Neuronal stem cell (in vitro differentiated cells): ENCODE results near the gene RAD51B.

Experiments used
- DNase-seq: peaks from one replicate; pipeline ENCODE4 v3.0.0-alpha.2; 2013; ENCODE audit warnings: low spot score
- H2AFZ ChIP-seq: one replicate; pipeline ENCODE4 v1.6.1; 2013; ENCODE audit warnings: mild to moderate bottlenecking, low read length, inconsistent platforms
- H2AK5ac ChIP-seq: 2 replicates; pipeline ENCODE4 v1.6.1; 2013; ENCODE audit warnings: low read depth, mild to moderate bottlenecking, inconsistent platforms, low read length, moderate library complexity, mixed read lengths
- H2BK120ac ChIP-seq: 2 replicates; pipeline ENCODE4 v1.6.1; 2013; ENCODE audit warnings: low read depth, mild to moderate bottlenecking, inconsistent platforms, low read length, moderate library complexity, mixed read lengths
- H2BK12ac ChIP-seq: one replicate; pipeline ENCODE4 v1.6.1; 2013; ENCODE audit warnings: low read length, inconsistent platforms
- H2BK15ac ChIP-seq: 2 replicates; pipeline ENCODE4 v1.6.1; 2013; ENCODE audit warnings: mild to moderate bottlenecking, low read length, inconsistent platforms, mixed read lengths
- H2BK5ac ChIP-seq: one replicate; pipeline ENCODE4 v1.6.1; 2013; ENCODE audit warnings: inconsistent platforms, mild to moderate bottlenecking, low read length, moderate library complexity
- H3K14ac ChIP-seq: one replicate; pipeline ENCODE4 v1.6.1; 2013; ENCODE audit warnings: low read length, inconsistent platforms
- H3K18ac ChIP-seq: 2 replicates; pipeline ENCODE4 v1.6.1; 2013; ENCODE audit warnings: low read length, inconsistent platforms
- H3K23ac ChIP-seq: 2 replicates; pipeline ENCODE4 v1.6.1; 2013; ENCODE audit warnings: low read depth, mild to moderate bottlenecking, mixed read lengths, low read length, inconsistent platforms; ENCODE audit not compliant: poor library complexity
- H3K27ac ChIP-seq: replicated peaks from 3 replicates; pipeline ENCODE4 v1.5.1; 2013; ENCODE audit warnings: low read length, inconsistent platforms
- H3K27me3 ChIP-seq, 3 experiments: 2 replicates each; pipeline ENCODE4 v1.6.1; 2013; ENCODE audit warnings: low read length in 3 of 3, mild to moderate bottlenecking in 2 of 3, inconsistent platforms in 1 of 3, low read depth in 1 of 3, mixed read lengths in 1 of 3, moderate library complexity in 1 of 3; ENCODE audit not compliant: control insufficient read depth in 3 of 3, insufficient read depth in 3 of 3
- H3K36me3 ChIP-seq, 2 donors: replicated peaks in 1 of 2; 2 replicates each; pipeline ENCODE4 v1.6.1; 2013; ENCODE audit warnings: low read length in 2 of 2; ENCODE audit not compliant: control insufficient read depth in 2 of 2, insufficient read depth in 2 of 2
- H3K4ac ChIP-seq: 2 replicates; pipeline ENCODE4 v1.6.1; 2013; ENCODE audit warnings: inconsistent platforms, mild to moderate bottlenecking, low read length, moderate library complexity
- H3K4me1 ChIP-seq, 2 donors: 1 replicate in 1 of 2; 2 replicates in 1 of 2; pipeline ENCODE4 v1.6.1; 2013; ENCODE audit warnings: low read length in 2 of 2, low read depth in 1 of 2; ENCODE audit not compliant: control insufficient read depth in 2 of 2, insufficient read depth in 1 of 2
- H3K4me2 ChIP-seq: one replicate; pipeline ENCODE4 v1.6.1; 2013; ENCODE audit warnings: mild to moderate bottlenecking, low read length, inconsistent platforms; ENCODE audit not compliant: insufficient read depth, poor library complexity, severe bottlenecking
- H3K4me3 ChIP-seq, 2 donors: 2 replicates each; pipeline ENCODE4 v1.5.1; 2013; ENCODE audit warnings: low read length in 2 of 2, mild to moderate bottlenecking in 2 of 2, inconsistent platforms in 1 of 2, moderate library complexity in 1 of 2
- H3K79me1 ChIP-seq: one replicate; pipeline ENCODE4 v1.6.1; 2013; ENCODE audit warnings: low read depth, mild to moderate bottlenecking, inconsistent platforms, low read length, moderate library complexity
- H3K9ac ChIP-seq: one replicate; pipeline ENCODE4 v1.6.1; 2013; ENCODE audit warnings: mild to moderate bottlenecking, low read depth, low read length, inconsistent platforms; ENCODE audit not compliant: poor library complexity
- H3K9me3 ChIP-seq, 2 donors: replicated peaks in 1 of 2; 2 replicates each; pipeline versions ENCODE3 to v1.6.1; 2013; ENCODE audit warnings: low read length in 2 of 2, mild to moderate bottlenecking in 2 of 2, inconsistent platforms in 1 of 2, low read depth in 1 of 2, mixed read lengths in 1 of 2, moderate library complexity in 1 of 2; ENCODE audit not compliant: control insufficient read depth in 2 of 2, insufficient read depth in 1 of 2
- H4K8ac ChIP-seq: one replicate; pipeline ENCODE4 v1.6.1; 2013; ENCODE audit warnings: low read depth, mild to moderate bottlenecking, inconsistent platforms, low read length, moderate library complexity
- H4K91ac ChIP-seq: one replicate; pipeline ENCODE4 v1.6.1; 2013; ENCODE audit warnings: low read length, low read depth, mild to moderate bottlenecking, inconsistent platforms; ENCODE audit not compliant: poor library complexity
- WGBS, 2 donors: extraction: QIAGEN DNeasy Blood & Tissue Kit; methylation state at CpG; one replicate each; pipeline ENCODE4 v1.1.7; 2013; ENCODE audit warnings: missing lambda C conversion rate in 2 of 2, mixed read lengths in 1 of 2; ENCODE audit not compliant: insufficient read length in 2 of 2, insufficient replicate concordance in 1 of 2; ENCODE audit errors: extremely low coverage in 2 of 2; 5-methylcytosine and 5-hydroxymethylcytosine counted together

The RAD51B gene

GRCh38 chr14:68391311-68392014, 571.9 kb downstream of the RAD51B start:
- H3K4me1 ChIP-seq = peaks cover 21 to 44% of the 10 kb centered on the region in 2 donors
- no CpG with 5 or more reads among the region's 4 CpGs for WGBS, 2 donors

GRCh38 chr14:68392393-68393141, 573.0 kb downstream of the RAD51B start:
- no peaks in the 10 kb centered on the region for H3K36me3 ChIP-seq
- no peaks in the 10 kb centered on the region for H3K27me3 ChIP-seq
- H3K18ac ChIP-seq = peak overlapping the region; percentile 9
- no CpG with 5 or more reads among the region's 7 CpGs for WGBS, 2 donors
- no peak overlapping the region for H3K14ac ChIP-seq
- no peak overlapping the region for H4K91ac ChIP-seq
- no peak overlapping the region for H4K8ac ChIP-seq
- H2BK12ac ChIP-seq = no peak overlapping the region
- H3K4me1 ChIP-seq = peaks cover 24 to 47% of the 10 kb centered on the region in 2 donors
- peak overlapping the region; percentile 0 for H2BK120ac ChIP-seq
- no peak overlapping the region for H3K4me2 ChIP-seq
- no peak overlapping the region for H3K23ac ChIP-seq
- DNase-seq = peak; percentile 21
- peak overlapping the region; percentile 3 for H2AFZ ChIP-seq
- no peak overlapping the region for H2BK5ac ChIP-seq
- H3K9ac ChIP-seq = no peak overlapping the region
- peak overlapping the region; percentile 98 for H3K27ac ChIP-seq
- H3K79me1 ChIP-seq = no peaks in the 10 kb centered on the region
- H2BK15ac ChIP-seq = no peak overlapping the region
- no peak overlapping the region for H3K4ac ChIP-seq
- H2AK5ac ChIP-seq = no peak overlapping the region
- H3K9me3 ChIP-seq = no peaks in the 10 kb centered on the region
- no peak overlapping the region for H3K4me3 ChIP-seq

More at GRCh38 chr14:68391311-68392014, 571.9 kb downstream of the RAD51B start:
- Histone ChIP-seq H2BK12ac (no peak overlapping the region), H2AK5ac (no peak overlapping the region), H3K4me3 (no peak overlapping the region), H3K23ac (no peak overlapping the region), H2BK120ac (no peak overlapping the region), H2BK5ac (no peak overlapping the region), H4K91ac (no peak overlapping the region), H3K27ac (no peak overlapping the region), H3K4ac (no peak overlapping the region), H3K18ac (no peak overlapping the region), H3K9me3 (no peaks in the 10 kb centered on the region), H3K9ac (no peak overlapping the region), H4K8ac (no peak overlapping the region), H3K4me2 (no peak overlapping the region), H3K36me3 (no peaks in the 10 kb centered on the region), H2AFZ (no peak overlapping the region), H3K27me3 (no peaks in the 10 kb centered on the region), H2BK15ac (no peak overlapping the region), H3K14ac (no peak overlapping the region), H3K79me1 (no peaks in the 10 kb centered on the region)
- DNase-seq = no peak

- DNase-seq = no peak
- no peak overlapping the region for H3K9ac ChIP-seq
- no peak overlapping the region for H4K8ac ChIP-seq
- no peak overlapping the region for H3K23ac ChIP-seq
- no peak overlapping the region for H2BK15ac ChIP-seq
- no peaks in the 10 kb centered on the region for H3K27me3 ChIP-seq
- no peaks in the 10 kb centered on the region for H3K36me3 ChIP-seq
- no peaks in the 10 kb centered on the region for H3K79me1 ChIP-seq
- H3K4me1 ChIP-seq = peaks cover 31 to 52% of the 10 kb centered on the region in 2 donors
- no peak overlapping the region for H3K4me3 ChIP-seq
- peak overlapping the region; percentile 3 for H2AFZ ChIP-seq
- no peak overlapping the region for H4K91ac ChIP-seq
- peak overlapping the region; percentile 98 for H3K27ac ChIP-seq
- no peak overlapping the region for H2BK120ac ChIP-seq
- H2AK5ac ChIP-seq = no peak overlapping the region
- H3K4me2 ChIP-seq = no peak overlapping the region
- H3K4ac ChIP-seq = no peak overlapping the region
- no peaks in the 10 kb centered on the region for H3K9me3 ChIP-seq
- H3K14ac ChIP-seq = no peak overlapping the region
- no peak overlapping the region for H2BK12ac ChIP-seq
- no peak overlapping the region for H2BK5ac ChIP-seq
- no CpG with 5 or more reads among the region's 7 CpGs for WGBS, 2 donors
- H3K18ac ChIP-seq = no peak overlapping the region
These were observed 573.7 kb downstream of the RAD51B start for GRCh38 chr14:68393259-68393658.

GRCh38 chr14:68394118-68394763, 574.7 kb downstream of the RAD51B start:
- no peak overlapping the region for H4K8ac ChIP-seq
- H3K4me3 ChIP-seq = peak overlapping the region in 1 of 2 donors; percentile 31
- no peak overlapping the region for H3K9ac ChIP-seq
- H3K14ac ChIP-seq = no peak overlapping the region
- H3K4me2 ChIP-seq = no peak overlapping the region
- peak overlapping the region; percentile 15 for H3K4ac ChIP-seq
- H2BK5ac ChIP-seq = peak overlapping the region; percentile 45
- no peak overlapping the region for H4K91ac ChIP-seq
- no peaks in the 10 kb centered on the region for H3K9me3 ChIP-seq
- no peak overlapping the region for H2BK15ac ChIP-seq
- no peak for DNase-seq
- H3K36me3 ChIP-seq = no peaks in the 10 kb centered on the region
- no peaks in the 10 kb centered on the region for H3K27me3 ChIP-seq
- H3K4me1 ChIP-seq = peaks cover 32 to 57% of the 10 kb centered on the region in 2 donors
- peak overlapping the region; percentile 60 for H2AFZ ChIP-seq
- H2BK120ac ChIP-seq = no peak overlapping the region
- H3K27ac ChIP-seq = peak overlapping the region; percentile 98
- peak overlapping the region; percentile 63 for H2BK12ac ChIP-seq
- peak overlapping the region; percentile 64 for H2AK5ac ChIP-seq
- no peaks in the 10 kb centered on the region for H3K79me1 ChIP-seq
- WGBS, 2 donors = no CpG with 5 or more reads among the region's 6 CpGs
- peak overlapping the region; percentile 93 for H3K18ac ChIP-seq
- no peak overlapping the region for H3K23ac ChIP-seq
